ENCODE data around the gene LMBR1.

GRCh38 chr7:156725936-156726335, 167.0 kb downstream of the LMBR1 start:
- no peak for TF ChIP-seq CTCF (IDR thresholded peaks at IDR 0.05; ENCODE audit: poor library complexity, severe bottlenecking)
- TF ChIP-seq RAD21 (conservative IDR thresholded peaks at IDR 0.05) = no peak
- no peak for TF ChIP-seq REST (IDR thresholded peaks at IDR 0.05; ENCODE audit: borderline replicate concordance)
- TF ChIP-seq TAF1 (IDR thresholded peaks at IDR 0.05; ENCODE audit: low read depth) = no peak
- no peak for TF ChIP-seq POLR2AphosphoS5 (IDR thresholded peaks at IDR 0.05)
- TF ChIP-seq SMC3 (conservative IDR thresholded peaks at IDR 0.05; ENCODE audit: poor library complexity) = no peak
